ENCODE results near the gene SRGAP2C.
"Not testable (repeated sequence)": the region's sequence is repeated elsewhere in the genome, so short reads cannot be mapped to it uniquely, and the experiment has no call there.

The SRGAP2C gene

DNA sequence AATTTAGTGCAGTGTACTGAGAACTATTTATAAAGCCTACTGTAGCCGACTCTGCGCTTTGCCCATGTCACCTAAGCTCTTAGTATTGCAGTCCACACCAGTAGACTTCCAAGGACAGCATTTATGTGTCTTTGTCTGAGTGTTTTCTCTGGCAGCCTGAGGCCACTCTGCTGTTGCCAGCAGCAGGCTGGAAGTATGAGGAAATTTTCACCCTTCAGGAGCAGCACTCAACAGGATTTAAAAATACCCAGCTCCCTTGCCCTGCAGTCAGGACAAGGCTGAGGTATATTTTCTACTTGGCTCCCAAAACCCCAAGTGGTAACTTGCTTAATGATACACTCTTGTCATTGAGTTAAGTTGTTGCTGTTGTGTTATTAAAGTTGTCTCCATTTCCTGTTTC is 230.1 kb downstream of the SRGAP2C start:
- DNase-seq (ENCODE audit: low read depth in 3 of 3, low spot score in 1 of 3): no peak

DNA sequence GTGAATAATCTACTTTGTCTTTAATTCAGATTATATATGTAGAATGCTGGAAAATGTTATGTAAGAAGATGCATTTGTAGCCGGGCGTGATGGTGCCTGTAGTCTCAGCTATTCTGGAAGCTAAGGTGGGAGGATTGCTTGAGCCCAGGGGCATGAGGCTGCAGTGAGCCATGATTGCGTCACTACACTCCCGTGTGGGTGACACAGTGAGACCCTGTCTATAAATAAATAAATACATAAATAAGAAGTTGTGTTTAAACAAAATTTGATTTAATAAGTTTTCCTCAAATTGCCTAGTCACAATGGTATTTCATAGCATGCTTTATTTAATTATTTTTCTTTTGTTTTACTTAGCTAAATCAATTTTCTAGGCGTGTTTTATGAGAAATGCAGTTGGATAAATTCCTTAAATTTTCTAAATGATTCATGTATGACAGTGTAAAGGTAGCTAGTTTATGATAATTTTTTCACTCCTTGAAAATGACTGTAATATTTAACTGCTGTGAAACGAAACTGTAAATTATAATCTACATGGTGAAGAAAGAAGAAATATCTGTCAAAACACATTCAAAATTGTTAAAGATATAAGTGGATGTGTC is 232.6 kb downstream of the SRGAP2C start:
- DNase-seq (ENCODE audit: low read depth in 3 of 3, low spot score in 1 of 3): no peak

DNA sequence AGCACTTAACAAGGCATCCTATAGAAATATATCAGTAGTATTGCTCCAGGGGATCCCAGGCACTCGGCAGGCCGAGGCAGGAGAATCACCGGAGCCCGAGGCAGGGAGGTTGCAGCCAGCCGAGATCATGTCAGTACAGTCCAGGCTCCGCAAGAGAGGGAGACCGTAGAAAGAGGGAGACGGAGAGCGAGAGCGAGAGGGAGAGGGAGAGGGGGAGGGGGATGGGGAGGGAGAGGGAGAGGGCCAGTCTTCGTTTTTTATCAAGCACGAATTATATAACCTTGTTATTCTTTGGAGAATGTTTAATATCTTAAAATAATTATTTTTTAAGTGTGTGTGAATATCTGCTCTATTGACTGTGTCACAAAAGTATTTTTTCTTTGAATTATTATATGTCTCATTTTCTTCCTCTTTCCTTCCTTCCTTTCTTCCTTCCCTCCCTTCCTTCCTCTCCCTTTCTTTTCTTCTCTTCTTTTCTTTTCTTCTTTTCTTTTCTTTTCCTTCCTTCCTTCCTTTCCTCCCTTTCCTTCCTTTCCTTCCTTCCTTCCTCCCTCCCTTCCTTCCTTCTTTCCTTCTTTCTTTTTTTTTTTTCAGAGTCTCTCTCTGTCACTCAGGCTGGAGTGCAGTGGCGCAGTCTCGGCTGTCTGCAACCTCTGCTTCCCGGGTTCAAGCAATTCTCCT is 233.7 kb downstream of the SRGAP2C start:
- DNase-seq (ENCODE audit: low read depth in 3 of 3, low spot score in 1 of 3): no peak

DNA sequence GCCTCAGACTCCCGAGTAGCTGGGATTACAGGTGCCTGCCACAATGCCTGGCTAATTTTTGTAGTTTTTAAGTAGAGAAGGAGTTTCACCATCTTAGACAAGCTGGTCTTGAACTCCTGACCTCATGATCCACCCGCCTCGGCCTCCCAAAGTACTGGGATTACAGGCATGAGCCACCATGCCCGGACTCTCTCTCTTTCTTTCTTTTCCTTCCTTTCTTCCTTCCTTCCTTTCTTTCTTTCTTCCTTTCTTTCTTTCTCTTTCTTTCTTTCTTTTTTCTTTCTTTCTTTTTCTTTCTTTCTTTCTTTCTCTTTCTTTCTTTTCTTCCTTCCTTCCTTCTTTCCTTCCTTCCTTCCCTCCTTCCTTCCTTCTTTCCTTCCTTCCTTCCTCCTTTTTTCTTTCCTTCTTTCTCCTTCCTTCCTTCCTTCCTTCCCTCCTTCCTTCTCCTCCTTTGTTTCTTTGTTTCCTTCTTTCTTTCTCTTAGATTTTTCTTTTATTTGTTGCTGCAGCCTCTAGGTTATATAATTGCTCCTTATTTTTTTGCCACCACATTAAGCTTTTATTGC is 234.4 kb downstream of the SRGAP2C start:
- not testable (repeated sequence) for DNase-seq (ENCODE audit: low read depth in 3 of 3, low spot score in 1 of 3)

DNA sequence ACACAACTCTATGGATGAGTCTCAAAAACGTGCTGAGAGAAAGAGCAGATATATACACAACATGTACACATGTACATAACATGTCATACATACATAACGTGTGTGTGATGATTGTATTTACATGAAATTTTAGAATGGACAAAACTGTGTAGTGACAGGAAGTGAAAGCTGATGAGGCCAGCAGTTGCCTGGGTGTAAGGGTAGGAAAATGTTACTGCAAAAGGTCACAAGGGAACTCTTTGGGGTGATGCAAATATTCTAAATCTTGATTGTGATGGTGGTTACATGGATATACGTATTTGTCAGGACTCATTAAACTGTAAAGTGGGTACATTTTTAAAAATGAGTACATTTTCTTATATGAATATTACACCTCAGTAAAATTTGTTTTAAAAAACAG is 236.7 kb downstream of the SRGAP2C start:
- not testable (repeated sequence) for DNase-seq (ENCODE audit: low read depth in 3 of 3, low spot score in 1 of 3)

DNA sequence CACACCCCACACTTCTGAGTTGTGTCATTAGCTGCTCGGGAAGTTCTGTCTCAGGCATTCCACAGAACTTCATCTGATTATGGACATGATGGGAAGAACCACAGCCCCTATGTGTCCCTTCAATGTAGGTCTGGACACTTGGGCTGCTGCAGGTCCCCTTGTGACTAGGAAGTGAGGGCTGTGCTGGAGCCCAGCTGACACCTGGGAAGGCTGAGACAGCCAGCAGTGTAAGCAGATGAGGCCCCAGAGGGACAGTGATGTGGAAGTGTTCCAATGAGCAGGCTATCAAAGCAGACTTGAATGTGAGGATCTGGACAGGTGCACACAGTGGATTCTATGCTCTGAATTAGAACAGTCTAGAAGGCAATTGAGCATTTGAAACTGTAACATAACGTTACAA is 239.2 kb downstream of the SRGAP2C start:
- DNase-seq (ENCODE audit: low read depth in 3 of 3, low spot score in 1 of 3): not testable (repeated sequence)

DNA sequence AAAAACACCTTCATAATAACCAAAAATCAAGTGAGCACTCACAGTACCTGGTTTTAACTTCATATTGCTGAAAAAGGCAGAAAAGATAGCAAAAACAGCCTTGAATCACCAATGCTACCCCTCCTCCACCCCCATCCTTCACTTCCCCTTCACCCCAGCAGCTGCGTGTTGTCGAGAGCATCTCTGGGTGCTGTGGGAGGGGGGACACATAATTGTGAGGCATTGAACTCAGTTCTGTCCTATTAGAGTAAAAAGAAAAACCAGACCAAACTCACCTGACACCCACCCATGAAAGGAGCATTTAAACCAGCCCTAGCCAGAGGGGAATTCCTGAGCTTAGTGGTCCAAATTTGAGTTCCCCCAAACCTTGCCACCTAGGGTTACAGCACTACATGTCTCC is 248.7 kb downstream of the SRGAP2C start:
- not testable (repeated sequence) for DNase-seq (ENCODE audit: low read depth in 3 of 3, low spot score in 1 of 3)

DNA sequence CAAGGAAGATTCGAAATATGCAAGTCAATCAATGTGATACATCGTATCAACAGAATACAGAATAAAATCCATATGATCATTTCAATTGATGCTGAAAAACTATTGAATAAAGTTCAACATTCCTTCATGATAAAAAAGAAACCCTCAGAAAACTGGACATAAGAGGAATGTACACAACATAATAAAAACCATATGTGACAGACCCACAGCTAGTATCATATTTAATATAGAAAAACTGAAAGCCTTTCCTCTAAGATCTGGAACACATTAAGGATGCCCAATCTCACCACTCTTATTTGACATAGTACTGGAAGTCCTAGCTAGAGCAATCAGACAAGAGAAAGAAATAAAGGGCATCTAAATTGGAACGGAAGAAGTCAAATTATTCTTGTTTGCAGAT is 254.1 kb downstream of the SRGAP2C start:
- DNase-seq (ENCODE audit: low read depth in 3 of 3, low spot score in 1 of 3): not testable (repeated sequence)

DNA sequence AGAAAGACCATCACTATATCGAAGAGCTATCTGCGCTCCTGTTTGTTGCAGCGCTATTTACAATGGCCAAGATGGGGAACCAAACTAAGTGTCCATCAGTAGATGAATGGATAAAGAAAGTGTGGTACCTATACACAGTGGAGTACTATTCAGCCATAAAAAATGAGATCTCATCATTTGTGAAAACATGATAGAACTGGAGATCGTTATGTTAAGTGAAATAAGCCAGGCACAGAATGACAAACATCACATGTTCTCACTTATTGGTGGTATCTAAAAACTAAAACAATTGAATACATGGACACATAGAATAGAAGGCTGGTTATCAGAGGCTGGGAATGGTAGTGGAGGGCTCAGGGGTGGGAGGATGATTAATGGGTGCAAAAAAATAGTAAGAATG is 256.2 kb downstream of the SRGAP2C start:
- DNase-seq (ENCODE audit: low read depth in 3 of 3, low spot score in 1 of 3): no peak

All from stimulated activated CD4-positive, alpha-beta T cell treated with anti-CD3 and anti-CD28 coated beads, TNF-alpha, amount 100 ng/mL, for 1 hour (primary cell).